Immature natural killer cell (primary cell): ENCODE data around the gene GOLGA8K. TPM values are rescaled to one million over a fixed set of nuclear protein-coding genes. Genes with fewer than 3 reads are reported as not detected.
A peak's percentile ranks its signal among the peaks of the same experiment; 100 is the strongest.
"Not testable (repeated sequence)": the region's sequence is repeated elsewhere in the genome, so short reads cannot be mapped to it uniquely, and the experiment has no call there.

ENCODE experiments used
- DNase-seq, 3 donors: peaks; one replicate each; pipeline ENCODE4 v3.0.0; 2022; ENCODE audit warnings: mixed read lengths in 1 of 3
- H3K27ac Mint-ChIP-seq, 6 donors: one replicate each; pipeline ENCODE4 v1.8.0; 2020; ENCODE audit warnings: mixed read lengths in 6 of 6, mild to moderate bottlenecking in 5 of 6, inconsistent platforms in 4 of 6, moderate library complexity in 3 of 6
- H3K27me3 Mint-ChIP-seq, 3 donors: one replicate each; pipeline ENCODE4 v1.8.0; 2020 to 2021; ENCODE audit warnings: low read depth in 3 of 3, mild to moderate bottlenecking in 3 of 3, mixed read lengths in 3 of 3, moderate library complexity in 3 of 3, inconsistent platforms in 1 of 3
- H3K36me3 Mint-ChIP-seq, 3 donors: one replicate each; pipeline ENCODE4 v1.8.0; 2020; ENCODE audit warnings: mixed read lengths in 3 of 3, inconsistent platforms in 2 of 3, mild to moderate bottlenecking in 2 of 3
- H3K4me1 Mint-ChIP-seq, 2 donors: one replicate each; pipeline ENCODE4 v1.8.0; 2020; ENCODE audit warnings: inconsistent platforms in 2 of 2, mild to moderate bottlenecking in 2 of 2, mixed read lengths in 2 of 2, moderate library complexity in 1 of 2
- H3K4me3 Mint-ChIP-seq, 5 donors: one replicate each; pipeline ENCODE4 v1.8.0; 2020; ENCODE audit warnings: mild to moderate bottlenecking in 5 of 5, mixed read lengths in 5 of 5, inconsistent platforms in 3 of 5, moderate library complexity in 3 of 5
- H3K9me3 Mint-ChIP-seq, 6 donors: one replicate each; pipeline ENCODE4 v1.8.0; 2020; ENCODE audit warnings: mild to moderate bottlenecking in 6 of 6, mixed read lengths in 6 of 6, inconsistent platforms in 4 of 6, moderate library complexity in 3 of 6
- polyA plus RNA-seq, 3 donors: library from polyadenylated mRNA; unstranded; fragments of 300-500 nt; fragmentation: Illumina TruSeq; gene quantifications; one replicate each; pipeline ENCODE4 v1.2.3, GENCODE V29; 2021

GOLGA8K gene
- not detected for polyA plus RNA-seq

GRCh38 chr15:32403192-32403591 lies at the start of gene GOLGA8K:
TSS of gene GOLGA8K (minus strand) at chr15:32403292. CDS start at chr15:32403194, 98 bp downstream.
- not testable (repeated sequence) for H3K27ac Mint-ChIP-seq, DNase-seq, H3K27me3 Mint-ChIP-seq, H3K9me3 Mint-ChIP-seq, H3K36me3 Mint-ChIP-seq, H3K4me3 Mint-ChIP-seq, H3K4me1 Mint-ChIP-seq

- H3K27me3 Mint-ChIP-seq, H3K4me3 Mint-ChIP-seq, H3K27ac Mint-ChIP-seq, H3K36me3 Mint-ChIP-seq, H3K4me1 Mint-ChIP-seq, H3K9me3 Mint-ChIP-seq: not testable (repeated sequence)
- peak; percentile 8 to 17 (median 14) for DNase-seq
These were observed 37.4 kb upstream of the GOLGA8K start for GRCh38 chr15:32440445-32440977.

- H3K9me3 Mint-ChIP-seq, H3K4me3 Mint-ChIP-seq, DNase-seq, H3K4me1 Mint-ChIP-seq, H3K27me3 Mint-ChIP-seq, H3K27ac Mint-ChIP-seq, H3K36me3 Mint-ChIP-seq: not testable (repeated sequence)
These were observed 31.2 kb upstream of the GOLGA8K start for GRCh38 chr15:32434102-32434963.

GRCh38 chr15:32427635-32428034 lies 24.5 kb upstream of the GOLGA8K start:
- not testable (repeated sequence) for DNase-seq, H3K9me3 Mint-ChIP-seq, H3K36me3 Mint-ChIP-seq, H3K4me3 Mint-ChIP-seq, H3K27me3 Mint-ChIP-seq, H3K27ac Mint-ChIP-seq, H3K4me1 Mint-ChIP-seq

- H3K36me3 Mint-ChIP-seq, H3K27ac Mint-ChIP-seq, H3K4me3 Mint-ChIP-seq, DNase-seq, H3K27me3 Mint-ChIP-seq, H3K4me1 Mint-ChIP-seq, H3K9me3 Mint-ChIP-seq: not testable (repeated sequence)
These were observed 23.4 kb upstream of the GOLGA8K start for GRCh38 chr15:32426511-32426910.

- not testable (repeated sequence) for H3K27ac Mint-ChIP-seq, H3K27me3 Mint-ChIP-seq, H3K4me1 Mint-ChIP-seq, H3K9me3 Mint-ChIP-seq, H3K4me3 Mint-ChIP-seq, H3K36me3 Mint-ChIP-seq
- peak; percentile 17 to 40 (median 32) for DNase-seq
These were observed 4.8 kb upstream of the GOLGA8K start for GRCh38 chr15:32407903-32408302.

GRCh38 chr15:32396522-32396921 lies 6.6 kb downstream of the GOLGA8K start:
- H3K36me3 Mint-ChIP-seq, H3K9me3 Mint-ChIP-seq, DNase-seq, H3K27me3 Mint-ChIP-seq, H3K27ac Mint-ChIP-seq, H3K4me1 Mint-ChIP-seq, H3K4me3 Mint-ChIP-seq: not testable (repeated sequence)

- not testable (repeated sequence) for H3K27me3 Mint-ChIP-seq, H3K9me3 Mint-ChIP-seq, H3K27ac Mint-ChIP-seq, DNase-seq, H3K4me1 Mint-ChIP-seq, H3K4me3 Mint-ChIP-seq, H3K36me3 Mint-ChIP-seq
These were observed 8.3 kb downstream of the GOLGA8K start for GRCh38 chr15:32394745-32395144.

- H3K9me3 Mint-ChIP-seq, DNase-seq, H3K27ac Mint-ChIP-seq, H3K36me3 Mint-ChIP-seq, H3K27me3 Mint-ChIP-seq, H3K4me1 Mint-ChIP-seq, H3K4me3 Mint-ChIP-seq: not testable (repeated sequence)
These were observed 14.9 kb downstream of the GOLGA8K start for GRCh38 chr15:32388050-32388648.

GRCh38 chr15:32385823-32386495 lies 17.1 kb downstream of the GOLGA8K start:
- not testable (repeated sequence) for H3K27ac Mint-ChIP-seq, H3K4me1 Mint-ChIP-seq, H3K36me3 Mint-ChIP-seq, H3K27me3 Mint-ChIP-seq, H3K9me3 Mint-ChIP-seq, DNase-seq, H3K4me3 Mint-ChIP-seq

GRCh38 chr15:32374185-32374584 lies 28.9 kb downstream of the GOLGA8K start:
- not testable (repeated sequence) for H3K27ac Mint-ChIP-seq, H3K36me3 Mint-ChIP-seq, H3K4me1 Mint-ChIP-seq, H3K9me3 Mint-ChIP-seq, H3K27me3 Mint-ChIP-seq, H3K4me3 Mint-ChIP-seq, DNase-seq

GRCh38 chr15:32373707-32374106 lies 29.4 kb downstream of the GOLGA8K start:
- peak in 1 of 3 donors; percentile 7 for DNase-seq
- H3K4me1 Mint-ChIP-seq, H3K27me3 Mint-ChIP-seq, H3K27ac Mint-ChIP-seq, H3K9me3 Mint-ChIP-seq, H3K4me3 Mint-ChIP-seq, H3K36me3 Mint-ChIP-seq: not testable (repeated sequence)

- not testable (repeated sequence) for H3K27me3 Mint-ChIP-seq, H3K9me3 Mint-ChIP-seq, DNase-seq, H3K27ac Mint-ChIP-seq, H3K4me3 Mint-ChIP-seq, H3K4me1 Mint-ChIP-seq, H3K36me3 Mint-ChIP-seq
These were observed 31.0 kb downstream of the GOLGA8K start for GRCh38 chr15:32372075-32372474.

- not testable (repeated sequence) for DNase-seq, H3K27me3 Mint-ChIP-seq, H3K4me1 Mint-ChIP-seq, H3K27ac Mint-ChIP-seq, H3K4me3 Mint-ChIP-seq, H3K9me3 Mint-ChIP-seq, H3K36me3 Mint-ChIP-seq
These were observed 32.6 kb downstream of the GOLGA8K start for GRCh38 chr15:32370526-32370925.
